RPMI8226 (cell line): ENCODE data around the gene USP10.
A peak's percentile ranks its signal among the peaks of the same experiment; 100 is the strongest.

Experiments used
- DNase-seq: peaks from one replicate; pipeline ENCODE4 v3.0.0-alpha.2; 2015

USP10 gene

GRCh38 chr16:84699712-84700445 is at the start of gene USP10:
Gene USP10, plus strand, starts transcription at chr16:84700000. Its CDS starts 91 bp downstream, at chr16:84700091.
- peak; percentile 82 for DNase-seq

DNA sequence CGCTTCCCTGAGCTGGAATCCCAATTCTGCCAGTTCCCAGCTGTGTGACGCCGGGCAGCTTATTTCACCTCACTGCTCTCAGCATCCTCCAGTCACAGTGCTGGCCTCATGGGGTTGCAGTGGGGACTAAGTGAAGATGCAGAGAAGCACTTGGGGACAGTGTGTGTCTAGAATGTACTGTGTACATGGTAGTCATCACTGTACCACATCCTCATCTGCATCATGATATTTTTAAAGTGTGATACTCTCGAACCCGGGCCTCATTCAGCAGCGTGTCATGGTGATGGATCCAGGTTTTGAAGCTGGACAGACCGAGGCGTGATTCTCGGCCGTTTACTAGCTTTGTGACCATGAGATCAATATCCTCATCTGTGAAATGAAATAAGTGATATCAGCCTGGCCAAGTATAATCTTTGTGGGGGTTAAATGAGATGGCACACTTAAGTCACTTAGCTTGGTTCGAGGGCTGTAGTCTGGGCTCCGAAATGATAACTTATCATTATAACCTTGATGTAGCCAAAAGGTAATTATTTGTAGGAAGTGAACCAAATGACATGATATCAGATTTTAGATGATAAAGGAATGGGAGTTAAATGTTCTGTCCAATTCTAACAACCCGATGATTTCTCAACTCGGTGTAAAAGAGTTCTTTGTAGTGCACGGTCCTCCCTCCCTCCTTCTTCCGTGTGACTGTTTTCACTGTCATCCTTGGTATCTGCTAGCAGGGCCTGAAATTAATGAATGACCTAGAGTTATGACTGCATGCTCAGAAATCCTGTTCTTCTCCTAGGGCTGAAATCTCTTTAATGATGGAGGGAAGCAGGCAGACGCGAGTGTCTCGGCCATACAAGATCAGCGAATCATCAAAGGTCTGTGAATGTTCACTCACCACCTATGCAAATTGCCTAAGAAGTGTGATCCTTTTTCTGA is 49.5 kb upstream of the USP10 start:
- DNase-seq: no peak

DNA sequence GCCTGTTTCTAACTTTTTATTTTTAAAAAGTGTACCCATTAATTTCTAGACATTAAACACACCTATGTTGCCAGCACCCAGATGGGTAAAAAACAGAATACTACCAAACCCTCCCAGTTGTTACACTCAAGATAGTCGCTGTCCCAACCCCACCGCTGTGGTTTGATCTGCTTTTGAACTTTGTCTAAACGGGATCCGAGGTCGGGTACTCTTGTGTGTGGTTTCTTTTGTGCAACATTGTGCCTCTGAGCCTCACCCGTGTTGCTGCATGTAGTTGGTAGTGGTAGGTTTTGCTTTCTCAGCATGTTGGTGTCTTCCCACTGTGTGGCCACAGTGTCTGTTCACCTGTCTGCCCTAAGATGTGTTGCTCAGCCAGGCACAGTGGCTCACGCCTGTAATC is 47.2 kb upstream of the USP10 start:
- DNase-seq: no peak

- DNase-seq: no peak
Observed at GRCh38 chr16:84654238-84654637, 45.6 kb upstream of the USP10 start.

- no peak for DNase-seq
Observed at GRCh38 chr16:84654998-84655397, 44.8 kb upstream of the USP10 start.

DNA sequence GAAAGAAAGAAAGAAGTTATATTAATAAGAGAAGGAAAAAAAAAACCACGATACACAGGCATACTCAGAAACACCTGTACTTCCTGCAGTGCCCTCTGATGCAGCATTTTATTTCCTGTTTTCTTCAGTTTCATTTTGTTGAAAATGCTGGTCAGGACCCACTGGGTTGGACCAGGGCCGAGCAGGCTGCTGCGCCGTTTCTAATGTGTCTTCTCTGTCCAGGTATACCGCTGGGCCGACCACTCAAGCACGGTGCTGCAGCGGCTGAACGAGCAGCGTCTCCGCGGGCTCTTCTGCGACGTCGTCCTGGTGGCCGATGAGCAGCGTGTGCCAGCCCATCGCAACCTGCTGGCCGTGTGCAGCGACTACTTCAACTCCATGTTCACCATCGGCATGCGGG is 43.2 kb upstream of the USP10 start:
- DNase-seq: no peak

DNA sequence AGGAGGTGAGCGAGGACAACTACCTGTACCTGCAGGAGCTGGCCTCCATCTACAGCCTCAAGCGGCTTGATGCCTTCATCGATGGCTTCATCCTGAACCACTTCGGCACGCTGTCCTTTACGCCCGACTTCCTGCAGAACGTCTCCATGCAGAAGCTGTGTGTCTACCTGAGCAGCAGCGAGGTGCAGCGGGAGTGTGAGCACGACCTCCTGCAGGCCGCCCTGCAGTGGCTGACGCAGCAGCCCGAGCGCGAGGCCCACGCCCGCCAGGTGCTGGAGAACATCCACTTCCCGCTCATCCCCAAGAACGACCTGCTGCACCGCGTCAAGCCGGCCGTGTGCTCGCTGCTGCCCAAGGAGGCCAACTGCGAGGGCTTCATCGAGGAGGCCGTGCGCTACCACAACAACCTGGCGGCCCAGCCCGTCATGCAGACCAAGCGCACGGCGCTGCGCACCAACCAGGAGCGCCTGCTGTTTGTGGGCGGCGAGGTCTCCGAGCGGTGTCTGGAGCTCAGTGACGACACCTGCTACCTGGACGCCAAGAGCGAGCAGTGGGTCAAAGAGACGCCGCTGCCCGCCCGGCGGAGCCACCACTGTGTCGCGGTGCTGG is 42.5 kb upstream of the USP10 start:
- no peak for DNase-seq

GRCh38 chr16:84658690-84659089 is 41.1 kb upstream of the USP10 start:
- no peak for DNase-seq

DNA sequence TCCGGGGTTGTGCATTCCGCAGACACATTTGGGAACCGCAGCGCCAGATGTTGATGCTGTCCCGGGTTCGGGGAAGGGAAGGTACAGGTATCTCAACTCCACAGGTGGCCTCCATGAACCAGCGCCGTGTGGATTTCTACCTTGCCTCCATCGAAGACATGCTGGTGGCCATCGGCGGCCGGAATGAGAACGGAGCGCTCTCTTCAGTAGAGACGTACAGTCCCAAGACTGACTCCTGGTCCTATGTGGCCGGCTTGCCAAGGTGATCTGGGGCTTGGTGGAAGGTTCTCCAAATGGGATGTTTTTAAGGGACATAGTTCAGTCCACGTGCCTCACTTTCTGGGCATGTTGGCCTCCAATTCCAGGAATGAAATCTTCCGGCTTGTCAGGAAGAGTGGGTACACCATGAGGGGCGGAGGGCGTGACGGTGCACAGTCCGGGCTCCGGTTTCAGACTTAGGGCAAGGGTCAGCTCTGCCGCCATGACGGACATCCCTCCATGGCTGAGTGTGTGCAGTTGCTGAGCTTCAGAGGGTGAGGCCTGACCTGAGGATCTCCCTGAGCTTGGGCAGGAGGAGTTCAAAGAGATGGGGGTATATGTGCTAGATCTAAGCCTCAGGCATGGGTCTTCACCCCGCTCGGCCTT is 40.0 kb upstream of the USP10 start:
- no peak for DNase-seq

DNA sequence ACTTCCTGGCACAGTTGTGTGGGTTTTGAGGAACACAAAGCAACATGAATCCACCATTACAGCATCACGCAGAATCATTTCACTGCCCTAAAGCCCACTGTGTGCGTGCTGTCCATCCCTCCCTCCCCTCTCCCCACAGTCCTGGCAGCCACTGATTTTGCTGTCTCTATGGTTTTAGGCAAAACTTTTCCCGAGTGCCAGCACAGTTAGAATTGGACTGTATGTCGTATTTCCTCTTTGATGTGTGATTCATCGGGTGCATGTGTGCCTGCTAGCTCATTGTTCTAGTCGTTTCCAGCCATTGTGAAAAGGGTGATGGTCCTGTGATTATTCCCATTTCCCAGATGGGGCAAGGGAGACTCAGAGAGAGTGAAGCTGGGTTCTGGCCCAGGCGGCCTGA is 38.8 kb upstream of the USP10 start:
- DNase-seq: no peak

- DNase-seq: no peak
Observed at GRCh38 chr16:84661418-84662060, 38.3 kb upstream of the USP10 start.

GRCh38 chr16:84662471-84662870 is 37.3 kb upstream of the USP10 start:
- no peak for DNase-seq

GRCh38 chr16:84663433-84664101 is 36.2 kb upstream of the USP10 start:
- DNase-seq: no peak

DNA sequence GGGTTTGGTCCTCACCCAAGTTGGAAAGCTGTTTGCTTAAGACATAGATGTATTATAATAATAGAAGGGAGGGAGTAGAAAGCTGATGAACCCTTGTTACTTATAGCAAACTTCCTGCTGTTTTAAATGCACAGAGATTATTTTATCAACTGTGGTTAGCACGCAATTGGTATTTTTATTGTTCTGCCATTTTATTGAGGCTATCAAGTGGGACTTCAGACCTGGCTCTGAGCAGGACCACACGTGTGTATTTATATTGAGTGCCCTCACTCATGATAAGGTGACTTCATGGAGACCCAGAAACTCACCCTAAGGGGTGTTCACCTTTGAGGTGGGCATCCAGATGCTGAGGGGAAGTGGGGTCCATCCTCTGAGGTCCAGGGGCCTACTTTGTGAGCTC is 34.4 kb upstream of the USP10 start:
- DNase-seq: no peak

DNA sequence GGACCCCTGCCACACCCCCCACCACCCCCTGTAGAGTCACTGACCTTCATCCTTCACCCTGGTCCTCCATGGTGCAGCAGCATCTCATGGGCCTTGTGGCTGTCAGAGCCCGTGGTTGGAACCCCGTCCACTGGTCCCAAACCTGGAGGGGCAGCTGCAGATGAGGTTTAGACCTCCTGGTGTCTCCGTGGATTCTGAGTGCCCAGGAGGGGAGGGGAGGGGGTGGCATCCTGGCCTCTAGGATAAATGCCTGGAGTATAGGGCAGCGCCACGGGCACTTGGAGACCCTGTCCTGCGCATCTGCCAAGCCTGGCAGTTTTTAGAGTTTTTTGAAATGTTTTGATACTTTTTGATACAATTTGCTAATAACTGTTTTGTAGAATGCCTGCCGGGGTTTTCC is 34.0 kb upstream of the USP10 start:
- DNase-seq: no peak

DNA sequence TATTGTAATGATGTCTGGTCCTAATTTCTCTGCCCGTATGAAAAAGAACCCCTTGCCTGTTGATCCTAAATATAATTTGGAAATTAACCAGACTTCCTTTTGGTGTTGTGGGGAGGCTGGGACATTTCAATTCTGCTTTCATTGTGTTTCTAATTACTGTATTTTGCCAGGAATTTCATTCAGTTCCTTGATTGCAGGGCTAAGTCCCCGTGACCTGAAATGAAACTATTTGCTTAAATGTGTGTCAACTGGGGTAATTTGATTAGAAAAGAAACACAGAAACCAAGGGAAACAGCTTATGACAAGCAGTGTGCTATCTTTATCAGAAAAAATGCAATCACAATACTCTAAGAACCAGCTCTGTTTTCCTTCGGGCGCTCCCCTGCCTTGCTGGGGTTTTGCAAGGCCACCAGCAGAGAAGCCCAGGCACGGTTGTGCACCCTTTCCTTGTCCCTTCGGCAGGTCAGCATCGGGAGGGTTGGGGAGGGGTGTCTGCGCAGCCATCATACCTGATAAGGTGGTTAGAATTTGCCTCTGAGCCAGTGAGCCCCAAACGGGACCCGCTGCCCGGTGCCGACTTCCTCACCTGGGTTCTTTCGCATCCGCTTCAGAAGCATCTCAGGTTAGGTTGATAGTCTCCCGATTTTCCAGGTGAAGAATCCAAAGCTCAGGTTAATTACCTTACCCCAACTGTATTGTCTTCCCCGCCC is 32.0 kb upstream of the USP10 start:
- no peak for DNase-seq

- no peak for DNase-seq
Observed at GRCh38 chr16:84670063-84670462, 29.7 kb upstream of the USP10 start.

GRCh38 chr16:84672276-84673202 is 27.3 kb upstream of the USP10 start:
- DNase-seq: peak; percentile 76

- DNase-seq: no peak
Observed at GRCh38 chr16:84673203-84673535, 26.6 kb upstream of the USP10 start.

- peak; percentile 19 for DNase-seq
Observed at GRCh38 chr16:84673561-84673960, 26.2 kb upstream of the USP10 start.
